K562 (cell line): ENCODE results near the gene PRMT2.

ENCODE experiments used
- CBFB ChIP-seq: sonication (generic); formaldehyde crosslinking; IDR thresholded peaks from 2 replicates; pipeline ENCODE4 v1.4.0; 2020; ENCODE audit warnings: mild to moderate bottlenecking, missing genetic modification reagents
- CHD2 ChIP-seq: IDR thresholded peaks from 2 replicates; pipeline ENCODE4 v1.6.1; 2011; ENCODE audit warnings: low read depth, low read length
- ELF1 ChIP-seq: fragments of 200-800 bp; sonication (Bioruptor generic); IDR thresholded peaks from 2 replicates; pipeline ENCODE4 v1.6.1; 2016; ENCODE audit warnings: missing genetic modification characterization, missing compliant biosample characterization
- ELF4 ChIP-seq: fragments of 450-650 bp; formaldehyde crosslinking; IDR thresholded peaks from 2 replicates; pipeline ENCODE4 v1.4.0; 2022; ENCODE audit warnings: missing genetic modification characterization
- NFYB ChIP-seq: IDR thresholded peaks from 2 replicates; pipeline ENCODE4 v1.6.1; 2011; ENCODE audit warnings: mild to moderate bottlenecking, moderate library complexity; ENCODE audit not compliant: insufficient read length; ENCODE audit errors: extremely low read depth
- POU5F1 ChIP-seq: fragments of 150-350 bp; IDR thresholded peaks from 2 replicates; pipeline ENCODE4 v1.6.1; 2014; ENCODE audit warnings: borderline replicate concordance, low read length, low read depth, mild to moderate bottlenecking; ENCODE audit not compliant: partially characterized antibody
- RAD21 ChIP-seq, 2 experiments: fragments of 250-450 bp in 1 of 2; fragments of 450-650 bp in 1 of 2; sonication (Bioruptor Pico) in 1 of 2; formaldehyde crosslinking in 1 of 2; IDR thresholded peaks in 1 of 2; conservative IDR thresholded peaks in 1 of 2; 2 replicates each; pipeline versions ENCODE4 v1.4.0 to v1.8.0; 2020 to 2022; ENCODE audit warnings: mild to moderate bottlenecking in 2 of 2, moderate library complexity in 1 of 2
- SREBF2 ChIP-seq: sonication (generic); formaldehyde crosslinking; IDR thresholded peaks from 2 replicates; pipeline ENCODE4 v1.4.0; 2020; ENCODE audit warnings: mild to moderate bottlenecking, missing genetic modification reagents
- TF ChIP-seq, protein P1 (sequence below): sonication (generic); formaldehyde crosslinking; IDR thresholded peaks from 2 replicates; pipeline ENCODE4 v1.8.1; 2022; ENCODE audit warnings: missing genetic modification reagents
- TF ChIP-seq, protein P2 (sequence below), 3 experiments: IDR thresholded peaks in 2 of 3; conservative IDR thresholded peaks in 1 of 3; 2 replicates each; pipeline ENCODE4 v1.5.1; 2011 to 2012; ENCODE audit warnings: low read length in 3 of 3, mild to moderate bottlenecking in 3 of 3, control low read depth in 2 of 3, improper control_type of control experiment in 1 of 3, inconsistent platforms in 1 of 3, low read depth in 1 of 3, mixed read lengths in 1 of 3, moderate library complexity in 1 of 3; ENCODE audit not compliant: insufficient read depth in 2 of 3
- TF ChIP-seq, protein P3 (sequence below): fragments of 450-650 bp; IDR thresholded peaks from 2 replicates; pipeline ENCODE4 v1.6.1; 2018; ENCODE audit not compliant: partially characterized antibody
- TF ChIP-seq, protein P4 (sequence below), 2 experiments: fragments of 450-650 bp in 1 of 2; sonication (generic) in 1 of 2; formaldehyde crosslinking in 1 of 2; IDR thresholded peaks in 1 of 2; conservative IDR thresholded peaks in 1 of 2; 2 replicates each; pipeline versions ENCODE4 v1.6.1 to v1.8.1; 2016 to 2023; ENCODE audit warnings: mild to moderate bottlenecking in 2 of 2, moderate library complexity in 2 of 2, inconsistent platforms in 1 of 2, missing genetic modification reagents in 1 of 2
- TF ChIP-seq, protein P5 (sequence below): sonication (generic); formaldehyde crosslinking; IDR thresholded peaks from 2 replicates; pipeline ENCODE4 v1.8.0; 2022; ENCODE audit warnings: mild to moderate bottlenecking, low read depth, missing genetic modification reagents

DNA sequence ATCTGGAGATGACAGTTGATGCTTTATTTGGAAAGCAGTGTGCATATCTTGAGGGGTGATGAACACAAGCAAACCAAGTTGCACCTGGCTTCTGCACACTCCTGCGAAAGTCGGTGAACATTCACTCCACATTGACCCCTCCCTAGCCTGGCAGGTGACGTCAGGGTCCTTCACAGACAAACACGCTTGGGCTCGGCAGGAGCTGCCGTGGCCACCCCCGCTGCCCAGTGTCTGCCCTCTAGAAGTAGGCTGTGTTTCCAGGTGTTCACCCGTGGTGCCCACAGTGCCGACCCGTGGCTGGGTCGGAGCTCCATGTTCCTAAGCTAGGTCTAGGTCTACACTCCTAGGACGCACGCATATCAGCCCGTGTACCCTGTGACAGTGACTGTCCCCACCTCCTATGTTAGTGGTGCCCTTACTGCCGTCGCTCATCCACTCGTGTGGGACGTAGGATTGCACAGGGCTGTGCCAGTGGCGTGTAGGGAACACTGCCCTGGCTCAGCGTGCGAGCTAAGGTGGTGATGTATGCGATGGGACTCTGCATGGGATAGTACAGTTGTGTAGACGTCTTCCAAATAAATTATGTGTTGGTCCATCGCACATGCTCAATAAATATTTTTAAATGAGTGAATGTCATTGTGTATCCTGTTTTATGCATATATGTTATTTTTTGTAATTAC, 29.0 kb downstream of the PRMT2 start:
- TF ChIP-seq, protein P1, sequence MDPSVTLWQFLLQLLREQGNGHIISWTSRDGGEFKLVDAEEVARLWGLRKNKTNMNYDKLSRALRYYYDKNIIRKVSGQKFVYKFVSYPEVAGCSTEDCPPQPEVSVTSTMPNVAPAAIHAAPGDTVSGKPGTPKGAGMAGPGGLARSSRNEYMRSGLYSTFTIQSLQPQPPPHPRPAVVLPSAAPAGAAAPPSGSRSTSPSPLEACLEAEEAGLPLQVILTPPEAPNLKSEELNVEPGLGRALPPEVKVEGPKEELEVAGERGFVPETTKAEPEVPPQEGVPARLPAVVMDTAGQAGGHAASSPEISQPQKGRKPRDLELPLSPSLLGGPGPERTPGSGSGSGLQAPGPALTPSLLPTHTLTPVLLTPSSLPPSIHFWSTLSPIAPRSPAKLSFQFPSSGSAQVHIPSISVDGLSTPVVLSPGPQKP (CRISPR knock-in tag), result no peak
- TF ChIP-seq, protein P2, sequence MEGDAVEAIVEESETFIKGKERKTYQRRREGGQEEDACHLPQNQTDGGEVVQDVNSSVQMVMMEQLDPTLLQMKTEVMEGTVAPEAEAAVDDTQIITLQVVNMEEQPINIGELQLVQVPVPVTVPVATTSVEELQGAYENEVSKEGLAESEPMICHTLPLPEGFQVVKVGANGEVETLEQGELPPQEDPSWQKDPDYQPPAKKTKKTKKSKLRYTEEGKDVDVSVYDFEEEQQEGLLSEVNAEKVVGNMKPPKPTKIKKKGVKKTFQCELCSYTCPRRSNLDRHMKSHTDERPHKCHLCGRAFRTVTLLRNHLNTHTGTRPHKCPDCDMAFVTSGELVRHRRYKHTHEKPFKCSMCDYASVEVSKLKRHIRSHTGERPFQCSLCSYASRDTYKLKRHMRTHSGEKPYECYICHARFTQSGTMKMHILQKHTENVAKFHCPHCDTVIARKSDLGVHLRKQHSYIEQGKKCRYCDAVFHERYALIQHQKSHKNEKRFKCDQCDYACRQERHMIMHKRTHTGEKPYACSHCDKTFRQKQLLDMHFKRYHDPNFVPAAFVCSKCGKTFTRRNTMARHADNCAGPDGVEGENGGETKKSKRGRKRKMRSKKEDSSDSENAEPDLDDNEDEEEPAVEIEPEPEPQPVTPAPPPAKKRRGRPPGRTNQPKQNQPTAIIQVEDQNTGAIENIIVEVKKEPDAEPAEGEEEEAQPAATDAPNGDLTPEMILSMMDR (IDR thresholded peaks at IDR 0.05 in 2 of 3, conservative IDR thresholded peaks at IDR 0.05 in 1 of 3; ENCODE audit: insufficient read depth in 2 of 3, low read depth in 1 of 3, low read length in 3 of 3), result no peak
- TF ChIP-seq RAD21 (CRISPR knock-in tag; conservative IDR thresholded peaks at IDR 0.05 in 1 of 2, IDR thresholded peaks at IDR 0.05 in 1 of 2) (no peak), NFYB (no peak), CHD2 (no peak), SREBF2 (CRISPR knock-in tag) (no peak), ELF4 (CRISPR knock-in tag) (no peak), ELF1 (no peak), CBFB (CRISPR knock-in tag) (no peak), POU5F1 (no peak)
- TF ChIP-seq, protein P3, sequence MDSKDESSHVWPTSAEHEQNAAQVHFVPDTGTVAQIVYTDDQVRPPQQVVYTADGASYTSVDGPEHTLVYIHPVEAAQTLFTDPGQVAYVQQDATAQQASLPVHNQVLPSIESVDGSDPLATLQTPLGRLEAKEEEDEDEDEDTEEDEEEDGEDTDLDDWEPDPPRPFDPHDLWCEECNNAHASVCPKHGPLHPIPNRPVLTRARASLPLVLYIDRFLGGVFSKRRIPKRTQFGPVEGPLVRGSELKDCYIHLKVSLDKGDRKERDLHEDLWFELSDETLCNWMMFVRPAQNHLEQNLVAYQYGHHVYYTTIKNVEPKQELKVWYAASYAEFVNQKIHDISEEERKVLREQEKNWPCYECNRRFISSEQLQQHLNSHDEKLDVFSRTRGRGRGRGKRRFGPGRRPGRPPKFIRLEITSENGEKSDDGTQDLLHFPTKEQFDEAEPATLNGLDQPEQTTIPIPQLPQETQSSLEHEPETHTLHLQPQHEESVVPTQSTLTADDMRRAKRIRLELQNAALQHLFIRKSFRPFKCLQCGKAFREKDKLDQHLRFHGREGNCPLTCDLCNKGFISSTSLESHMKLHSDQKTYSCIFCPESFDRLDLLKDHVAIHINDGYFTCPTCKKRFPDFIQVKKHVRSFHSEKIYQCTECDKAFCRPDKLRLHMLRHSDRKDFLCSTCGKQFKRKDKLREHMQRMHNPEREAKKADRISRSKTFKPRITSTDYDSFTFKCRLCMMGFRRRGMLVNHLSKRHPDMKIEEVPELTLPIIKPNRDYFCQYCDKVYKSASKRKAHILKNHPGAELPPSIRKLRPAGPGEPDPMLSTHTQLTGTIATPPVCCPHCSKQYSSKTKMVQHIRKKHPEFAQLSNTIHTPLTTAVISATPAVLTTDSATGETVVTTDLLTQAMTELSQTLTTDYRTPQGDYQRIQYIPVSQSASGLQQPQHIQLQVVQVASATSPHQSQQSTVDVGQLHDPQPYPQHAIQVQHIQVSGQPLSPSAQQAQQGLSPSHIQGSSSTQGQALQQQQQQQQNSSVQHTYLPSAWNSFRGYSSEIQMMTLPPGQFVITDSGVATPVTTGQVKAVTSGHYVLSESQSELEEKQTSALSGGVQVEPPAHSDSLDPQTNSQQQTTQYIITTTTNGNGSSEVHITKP, result no peak
- TF ChIP-seq, protein P4, sequence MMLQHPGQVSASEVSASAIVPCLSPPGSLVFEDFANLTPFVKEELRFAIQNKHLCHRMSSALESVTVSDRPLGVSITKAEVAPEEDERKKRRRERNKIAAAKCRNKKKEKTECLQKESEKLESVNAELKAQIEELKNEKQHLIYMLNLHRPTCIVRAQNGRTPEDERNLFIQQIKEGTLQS (IDR thresholded peaks at IDR 0.05), result no peak
- TF ChIP-seq, protein P4 (CRISPR knock-in tag; conservative IDR thresholded peaks at IDR 0.05), result no peak
- TF ChIP-seq, protein P5, sequence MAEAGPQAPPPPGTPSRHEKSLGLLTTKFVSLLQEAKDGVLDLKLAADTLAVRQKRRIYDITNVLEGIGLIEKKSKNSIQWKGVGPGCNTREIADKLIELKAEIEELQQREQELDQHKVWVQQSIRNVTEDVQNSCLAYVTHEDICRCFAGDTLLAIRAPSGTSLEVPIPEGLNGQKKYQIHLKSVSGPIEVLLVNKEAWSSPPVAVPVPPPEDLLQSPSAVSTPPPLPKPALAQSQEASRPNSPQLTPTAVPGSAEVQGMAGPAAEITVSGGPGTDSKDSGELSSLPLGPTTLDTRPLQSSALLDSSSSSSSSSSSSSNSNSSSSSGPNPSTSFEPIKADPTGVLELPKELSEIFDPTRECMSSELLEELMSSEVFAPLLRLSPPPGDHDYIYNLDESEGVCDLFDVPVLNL (CRISPR knock-in tag), result no peak
